MM.1S (cell line): ENCODE data around the gene MEGF6.

Experiments used
- DNase-seq: peaks from one replicate; pipeline ENCODE4 v3.0.0-alpha.2; 2015
- H2AFZ ChIP-seq: fragments of 300-600 bp; sonication (generic); 2 replicates; pipeline ENCODE4 v1.6.0; 2016; ENCODE audit warnings: antibody characterized with exemption, low read length
- H3F3A ChIP-seq: fragments of 300-600 bp; sonication (generic); 2 replicates; pipeline ENCODE4 v1.6.1; 2016; ENCODE audit warnings: mild to moderate bottlenecking, antibody characterized with exemption, low read length, moderate library complexity, mixed read lengths; ENCODE audit not compliant: insufficient read depth
- H3K27ac ChIP-seq: fragments of 300-600 bp; sonication (generic); 2 replicates; pipeline ENCODE4 v1.5.1; 2016; ENCODE audit warnings: mild to moderate bottlenecking, low read length
- H3K27me3 ChIP-seq: fragments of 300-600 bp; sonication (generic); replicated peaks from 2 replicates; pipeline ENCODE4 v1.6.0; 2016; ENCODE audit warnings: low read length; ENCODE audit not compliant: insufficient read depth
- H3K36me3 ChIP-seq: fragments of 300-600 bp; sonication (generic); replicated peaks from 2 replicates; pipeline ENCODE4 v1.6.1; 2016; ENCODE audit warnings: mild to moderate bottlenecking, low read length, mixed read lengths; ENCODE audit not compliant: insufficient read depth
- H3K4me1 ChIP-seq: fragments of 300-600 bp; sonication (generic); 2 replicates; pipeline ENCODE4 v1.6.1; 2016; ENCODE audit warnings: low read length, mixed read lengths
- H3K4me2 ChIP-seq: fragments of 300-600 bp; sonication (generic); 2 replicates; pipeline ENCODE4 v1.6.0; 2016; ENCODE audit warnings: low read depth, low read length
- H3K4me3 ChIP-seq: fragments of 300-600 bp; sonication (generic); 2 replicates; pipeline ENCODE4 v1.5.1; 2016; ENCODE audit warnings: low read length, mixed read lengths
- H3K79me2 ChIP-seq: fragments of 300-600 bp; sonication (generic); 2 replicates; pipeline ENCODE4 v1.6.1; 2016; ENCODE audit warnings: mixed run types, low read length, mixed read lengths
- H3K9ac ChIP-seq: fragments of 300-600 bp; sonication (generic); 2 replicates; pipeline ENCODE4 v1.6.1; 2016; ENCODE audit warnings: low read length, mixed read lengths
- H3K9me2 ChIP-seq: fragments of 300-600 bp; sonication (generic); replicated peaks from 2 replicates; pipeline ENCODE4 v1.6.1; 2016; ENCODE audit warnings: mild to moderate bottlenecking, low read length, mixed read lengths; ENCODE audit not compliant: insufficient read depth
- H3K9me3 ChIP-seq: fragments of 300-600 bp; sonication (generic); replicated peaks from 2 replicates; pipeline ENCODE4 v1.6.1; 2016; ENCODE audit warnings: mild to moderate bottlenecking, low read length, mixed read lengths; ENCODE audit not compliant: insufficient read depth
- H4K20me1 ChIP-seq: fragments of 300-600 bp; sonication (generic); 2 replicates; pipeline ENCODE4 v1.6.1; 2016; ENCODE audit warnings: mild to moderate bottlenecking, low read length, moderate library complexity, mixed read lengths; ENCODE audit not compliant: insufficient read depth
- CTCF ChIP-seq: fragments of 300-600 bp; sonication (generic); IDR thresholded peaks from 2 replicates; pipeline ENCODE4 v1.5.1; 2016; ENCODE audit warnings: antibody characterized with exemption, low read length, mixed read lengths
- EZH2 ChIP-seq: fragments of 300-600 bp; sonication (generic); optimal IDR thresholded peaks from 2 replicates; pipeline ENCODE3; 2017; ENCODE audit warnings: low read depth, mild to moderate bottlenecking, antibody characterized with exemption, low read length, mixed read lengths
- EZH2phosphoT487 ChIP-seq: fragments of 300-600 bp; sonication (generic); IDR thresholded peaks from 2 replicates; pipeline ENCODE4 v1.6.1; 2018; ENCODE audit warnings: antibody characterized with exemption, low read length

Gene MEGF6

GRCh38 chr1:3460672-3461131, 150.6 kb downstream of the MEGF6 start:
- no peaks in the 10 kb centered on the region for H3K9me2 ChIP-seq
- no peaks in the 10 kb centered on the region for H3K4me1 ChIP-seq
- no peaks in the 10 kb centered on the region for H3K9me3 ChIP-seq
- H3K4me2 ChIP-seq, result no peak overlapping the region
- TF ChIP-seq CTCF, result no peak
- TF ChIP-seq EZH2, result no peak
- no peak for TF ChIP-seq EZH2phosphoT487
- H3K27me3 ChIP-seq, result peaks cover 100% of the 10 kb centered on the region
- no peaks in the 10 kb centered on the region for H3K79me2 ChIP-seq
- no peaks in the 10 kb centered on the region for H3K36me3 ChIP-seq
- H3K9ac ChIP-seq, result no peak overlapping the region
- no peaks in the 10 kb centered on the region for H3F3A ChIP-seq
- H3K27ac ChIP-seq, result no peak overlapping the region
- no peak overlapping the region for H3K4me3 ChIP-seq
- no peak for DNase-seq
- no peaks in the 10 kb centered on the region for H4K20me1 ChIP-seq
- no peak overlapping the region for H2AFZ ChIP-seq

- no peaks in the 10 kb centered on the region for H3F3A ChIP-seq
- no peaks in the 10 kb centered on the region for H3K36me3 ChIP-seq
- no peak overlapping the region for H3K4me2 ChIP-seq
- no peak overlapping the region for H3K27ac ChIP-seq
- H2AFZ ChIP-seq, result no peak overlapping the region
- no peaks in the 10 kb centered on the region for H3K9me3 ChIP-seq
- no peak for DNase-seq
- H3K4me1 ChIP-seq, result no peaks in the 10 kb centered on the region
- no peak overlapping the region for H3K4me3 ChIP-seq
- no peaks in the 10 kb centered on the region for H4K20me1 ChIP-seq
- no peaks in the 10 kb centered on the region for H3K9me2 ChIP-seq
- TF ChIP-seq EZH2, result no peak
- TF ChIP-seq EZH2phosphoT487, result no peak
- no peak for TF ChIP-seq CTCF
- H3K79me2 ChIP-seq, result no peaks in the 10 kb centered on the region
- peaks cover 100% of the 10 kb centered on the region for H3K27me3 ChIP-seq
- H3K9ac ChIP-seq, result no peak overlapping the region
Observed at GRCh38 chr1:3459940-3460671, 151.2 kb downstream of the MEGF6 start.

- H3K4me2 ChIP-seq, result no peak overlapping the region
- no peaks in the 10 kb centered on the region for H3F3A ChIP-seq
- no peaks in the 10 kb centered on the region for H4K20me1 ChIP-seq
- no peak overlapping the region for H2AFZ ChIP-seq
- no peaks in the 10 kb centered on the region for H3K79me2 ChIP-seq
- TF ChIP-seq EZH2phosphoT487 (no peak), CTCF (no peak), EZH2 (no peak)
- no peaks in the 10 kb centered on the region for H3K4me1 ChIP-seq
- H3K9me3 ChIP-seq, result no peaks in the 10 kb centered on the region
- H3K4me3 ChIP-seq, result no peak overlapping the region
- no peaks in the 10 kb centered on the region for H3K36me3 ChIP-seq
- DNase-seq, result no peak
- no peak overlapping the region for H3K27ac ChIP-seq
- no peaks in the 10 kb centered on the region for H3K9me2 ChIP-seq
- H3K9ac ChIP-seq, result no peak overlapping the region
- peaks cover 97% of the 10 kb centered on the region for H3K27me3 ChIP-seq
Observed at GRCh38 chr1:3459051-3459908, 152.0 kb downstream of the MEGF6 start.
